Measurements from ENCODE around the gene DIDO1. TPM values are rescaled to one million over a fixed set of nuclear protein-coding genes. Genes with fewer than 3 reads are reported as not detected.

DIDO1 gene
- total and polyA plus RNA-seq, 2 of the 13 experiments (the other 11 are each of a cell fraction or from before 2014, with no cell fraction given), result 75.0 to 75.1 TPM

GRCh38 chr20:62875419-62876361, 50.6 kb downstream of the DIDO1 start (continued):
- peak; percentile 70 for TF ChIP-seq AKAP8 (CRISPR knock-in tag; IDR thresholded peaks at IDR 0.05)
- TF ChIP-seq, protein P1, sequence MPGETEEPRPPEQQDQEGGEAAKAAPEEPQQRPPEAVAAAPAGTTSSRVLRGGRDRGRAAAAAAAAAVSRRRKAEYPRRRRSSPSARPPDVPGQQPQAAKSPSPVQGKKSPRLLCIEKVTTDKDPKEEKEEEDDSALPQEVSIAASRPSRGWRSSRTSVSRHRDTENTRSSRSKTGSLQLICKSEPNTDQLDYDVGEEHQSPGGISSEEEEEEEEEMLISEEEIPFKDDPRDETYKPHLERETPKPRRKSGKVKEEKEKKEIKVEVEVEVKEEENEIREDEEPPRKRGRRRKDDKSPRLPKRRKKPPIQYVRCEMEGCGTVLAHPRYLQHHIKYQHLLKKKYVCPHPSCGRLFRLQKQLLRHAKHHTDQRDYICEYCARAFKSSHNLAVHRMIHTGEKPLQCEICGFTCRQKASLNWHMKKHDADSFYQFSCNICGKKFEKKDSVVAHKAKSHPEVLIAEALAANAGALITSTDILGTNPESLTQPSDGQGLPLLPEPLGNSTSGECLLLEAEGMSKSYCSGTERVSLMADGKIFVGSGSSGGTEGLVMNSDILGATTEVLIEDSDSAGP (CRISPR knock-in tag; IDR thresholded peaks at IDR 0.05; ENCODE audit: borderline replicate concordance), result peak; percentile 60; the same call in 1 of the 2 replicates
- no peak for TF ChIP-seq ZNF841 (CRISPR knock-in tag; IDR thresholded peaks at IDR 0.05; ENCODE audit: borderline replicate concordance)
- no peak for TF ChIP-seq ZNF709 (CRISPR knock-in tag; IDR thresholded peaks at IDR 0.05)
- TF ChIP-seq ZNF205 (CRISPR knock-in tag; IDR thresholded peaks at IDR 0.05), result peak; percentile 66
- TF ChIP-seq ZNF274 (CRISPR knock-in tag; IDR thresholded peaks at IDR 0.05), result no peak
- TF ChIP-seq ARNTL (CRISPR knock-in tag; IDR thresholded peaks at IDR 0.05), result no peak; the same call in 1 of the 2 replicates
- TF ChIP-seq ZNF335 (CRISPR knock-in tag; IDR thresholded peaks at IDR 0.05), result no peak
- no peak for TF ChIP-seq ZKSCAN5 (CRISPR knock-in tag; IDR thresholded peaks at IDR 0.05)
- peak; percentile 62; the same call in 1 of the 2 replicates for TF ChIP-seq ZNF281 (CRISPR knock-in tag; IDR thresholded peaks at IDR 0.05; ENCODE audit: borderline replicate concordance)
- TF ChIP-seq ZNF691 (CRISPR knock-in tag; IDR thresholded peaks at IDR 0.05; ENCODE audit: borderline replicate concordance, low read depth), result peak; percentile 75; the same call in 1 of the 2 replicates
- peak; percentile 47 for TF ChIP-seq HNF4A (CRISPR knock-in tag; IDR thresholded peaks at IDR 0.05)
- no peak for TF ChIP-seq MTF1 (CRISPR knock-in tag; IDR thresholded peaks at IDR 0.05)
- TF ChIP-seq CC2D1A (CRISPR knock-in tag; IDR thresholded peaks at IDR 0.05), result no peak
- no peak for TF ChIP-seq JUN (CRISPR knock-in tag; IDR thresholded peaks at IDR 0.05)
- TF ChIP-seq XBP1 (CRISPR knock-in tag; IDR thresholded peaks at IDR 0.05), result no peak
- TF ChIP-seq, protein P2, sequence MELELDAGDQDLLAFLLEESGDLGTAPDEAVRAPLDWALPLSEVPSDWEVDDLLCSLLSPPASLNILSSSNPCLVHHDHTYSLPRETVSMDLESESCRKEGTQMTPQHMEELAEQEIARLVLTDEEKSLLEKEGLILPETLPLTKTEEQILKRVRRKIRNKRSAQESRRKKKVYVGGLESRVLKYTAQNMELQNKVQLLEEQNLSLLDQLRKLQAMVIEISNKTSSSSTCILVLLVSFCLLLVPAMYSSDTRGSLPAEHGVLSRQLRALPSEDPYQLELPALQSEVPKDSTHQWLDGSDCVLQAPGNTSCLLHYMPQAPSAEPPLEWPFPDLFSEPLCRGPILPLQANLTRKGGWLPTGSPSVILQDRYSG (CRISPR knock-in tag; IDR thresholded peaks at IDR 0.05), result no peak
- TF ChIP-seq ZFP1 (CRISPR knock-in tag; IDR thresholded peaks at IDR 0.05), result 0 out of 2 replicates have a peak, but pooled peaks have one; percentile 55
- no peak for TF ChIP-seq CERS6 (CRISPR knock-in tag; IDR thresholded peaks at IDR 0.05)
- no peak for TF ChIP-seq ZNF597 (CRISPR knock-in tag; IDR thresholded peaks at IDR 0.05)
- no peak for TF ChIP-seq ZBTB8A (CRISPR knock-in tag; IDR thresholded peaks at IDR 0.05; ENCODE audit: borderline replicate concordance, low read depth)

Measured in HepG2 (cell line).